Measurements from ENCODE around the gene RBM18.
A peak's percentile ranks its signal among the peaks of the same experiment; 100 is the strongest.

The RBM18 gene

GRCh38 chr9:122220673-122221182 is 43.9 kb downstream of the RBM18 start:
- DNase-seq: no peak

- DNase-seq: no peak
Observed at GRCh38 chr9:122219856-122220672, 44.6 kb downstream of the RBM18 start.

DNA sequence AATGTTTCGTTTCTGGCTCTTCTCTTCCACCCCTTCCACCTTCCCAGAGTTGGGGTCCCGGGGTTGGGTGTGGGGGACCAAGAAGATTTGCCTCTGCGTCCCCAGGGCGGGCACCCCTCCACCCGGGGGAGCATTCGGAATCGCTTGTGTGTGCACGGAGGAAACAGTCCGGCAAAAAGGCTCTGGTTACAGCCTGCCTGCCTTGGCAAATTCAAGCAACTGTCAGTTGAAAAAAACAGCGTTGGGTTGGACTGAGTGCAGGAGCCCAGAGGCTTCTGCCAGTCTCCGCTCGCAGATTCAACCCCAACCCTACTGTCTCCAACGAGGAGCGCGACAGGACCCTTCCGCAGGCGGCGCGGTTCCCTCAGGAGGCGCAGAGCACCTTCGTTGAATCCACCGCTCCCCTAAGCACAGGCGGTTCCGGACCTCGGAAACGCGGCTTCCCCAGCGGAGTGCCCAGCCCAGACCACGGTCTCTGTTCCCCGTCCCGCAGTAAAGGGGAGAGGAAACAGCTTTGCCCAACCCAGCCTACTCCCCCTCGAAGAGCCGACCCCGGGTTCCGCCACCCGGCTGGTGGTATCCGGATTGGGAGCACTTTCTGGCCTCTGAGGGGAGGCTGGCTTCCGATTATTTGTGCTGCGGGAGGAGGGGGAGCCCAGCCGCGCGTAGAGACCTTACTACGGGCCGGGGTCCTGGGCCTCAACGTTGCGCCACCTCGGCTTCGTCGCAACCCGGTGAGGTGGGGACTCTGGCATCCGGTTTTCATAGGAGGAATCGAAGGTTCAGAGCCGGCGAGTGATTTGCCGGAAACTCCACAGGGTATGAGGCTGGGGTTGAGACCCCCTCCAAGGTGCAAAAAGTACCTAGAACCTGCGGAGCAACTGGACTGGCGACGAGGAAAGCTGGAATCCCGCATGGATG is 45.4 kb downstream of the RBM18 start:
- no peak for DNase-seq

GRCh38 chr9:122218071-122218934 is 46.3 kb downstream of the RBM18 start:
- DNase-seq: no peak

DNA sequence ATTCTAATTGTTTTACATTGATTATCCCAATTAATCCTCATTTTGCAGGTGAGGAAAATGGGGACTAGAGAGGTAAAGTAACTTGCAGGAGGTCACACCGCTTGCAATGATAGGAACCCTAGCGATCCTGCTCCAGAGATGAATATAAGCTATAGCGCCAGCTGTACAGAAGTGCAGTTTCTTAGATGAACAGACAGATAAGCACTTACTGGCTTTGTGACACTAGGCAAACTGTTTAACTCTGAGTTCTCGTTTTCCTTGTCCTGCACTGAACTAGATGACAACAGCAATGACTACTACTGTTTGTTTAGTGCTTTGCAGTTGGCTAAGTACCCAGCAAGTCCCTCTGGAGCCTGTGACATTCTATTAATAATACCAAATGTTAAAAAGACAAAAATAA is 47.0 kb downstream of the RBM18 start:
- no peak for DNase-seq

- DNase-seq: no peak
Observed at GRCh38 chr9:122216798-122217418, 47.7 kb downstream of the RBM18 start.

DNA sequence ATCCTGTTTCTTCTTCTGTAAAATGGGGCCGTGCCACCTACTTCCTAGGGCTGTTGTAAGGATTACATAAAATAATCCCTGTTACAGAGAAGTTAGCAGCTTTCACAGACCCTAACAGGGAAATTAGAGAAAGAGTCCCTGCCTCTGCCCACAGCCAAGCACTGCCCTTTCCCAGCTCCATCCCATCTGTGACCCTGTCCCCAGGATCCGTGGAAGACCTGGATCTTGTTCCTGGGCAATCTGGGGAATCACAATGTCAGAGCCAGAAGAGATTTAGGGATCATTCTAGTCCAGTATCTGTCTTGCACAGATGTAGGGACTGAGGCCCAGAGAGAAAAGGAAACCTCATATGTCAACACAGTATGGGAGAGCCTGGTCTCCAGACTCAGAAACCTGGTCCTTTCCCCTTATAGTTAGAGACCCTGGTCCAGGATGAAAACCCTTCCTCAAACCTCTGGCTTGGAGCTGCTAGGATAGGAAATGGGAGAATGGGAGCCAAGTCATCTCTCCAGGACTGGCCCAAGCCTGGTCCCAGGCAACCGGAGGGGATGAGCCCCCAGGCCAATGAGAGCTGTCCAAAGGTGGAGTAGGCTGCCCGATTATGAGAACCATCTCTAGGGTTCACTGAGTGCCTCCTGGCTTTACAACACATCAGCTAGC is 48.4 kb downstream of the RBM18 start:
- DNase-seq: no peak

GRCh38 chr9:122215663-122216062 is 49.0 kb downstream of the RBM18 start:
- DNase-seq: no peak

DNA sequence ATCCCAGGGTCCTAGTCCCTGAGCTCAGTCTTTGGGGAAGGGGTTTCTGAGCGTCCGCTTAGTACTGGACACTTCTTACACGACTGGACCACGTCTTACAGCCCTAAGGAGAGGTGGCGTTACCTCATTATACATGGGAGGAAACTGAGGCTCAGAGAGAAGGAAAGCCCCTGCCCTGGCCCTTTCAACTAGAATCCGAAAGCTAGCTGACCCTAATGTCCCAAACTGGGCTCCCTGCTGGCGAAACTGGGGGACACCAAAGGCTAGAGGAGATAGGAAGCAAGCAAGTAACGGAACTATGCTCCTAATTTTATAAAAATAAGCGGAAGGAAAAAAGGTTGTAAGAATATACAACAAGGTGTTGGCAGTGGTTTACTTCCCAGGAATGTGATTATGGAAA is 50.1 kb downstream of the RBM18 start:
- DNase-seq: no peak

- DNase-seq: peak; percentile 37
Observed at GRCh38 chr9:122213589-122214413, 50.8 kb downstream of the RBM18 start.

DNA sequence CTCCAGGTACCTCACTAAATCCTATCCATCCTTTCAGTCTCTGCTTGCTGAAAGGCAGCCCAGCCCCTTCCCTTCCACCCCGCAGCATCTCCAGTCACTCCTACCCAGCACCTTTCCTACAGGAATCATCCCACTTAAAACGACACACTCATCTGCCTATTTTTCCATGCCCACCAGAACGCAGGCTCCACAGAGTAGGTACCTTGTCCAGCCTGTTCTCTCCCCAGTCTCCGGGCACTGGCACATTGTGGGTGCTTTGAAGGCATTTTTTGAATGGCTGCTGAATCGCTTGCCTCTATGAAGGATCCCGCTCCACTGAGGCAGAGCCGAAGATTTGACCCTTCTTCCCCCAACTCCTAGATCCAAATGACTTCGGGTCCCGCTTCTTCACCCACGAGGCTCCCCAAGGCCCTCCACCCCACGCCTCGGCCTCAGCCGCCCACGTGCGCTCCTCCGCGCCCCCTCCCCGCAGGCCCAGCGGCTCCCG is 51.5 kb downstream of the RBM18 start:
- DNase-seq: no peak

- no peak for DNase-seq
Observed at GRCh38 chr9:122212473-122213004, 52.1 kb downstream of the RBM18 start.

DNA sequence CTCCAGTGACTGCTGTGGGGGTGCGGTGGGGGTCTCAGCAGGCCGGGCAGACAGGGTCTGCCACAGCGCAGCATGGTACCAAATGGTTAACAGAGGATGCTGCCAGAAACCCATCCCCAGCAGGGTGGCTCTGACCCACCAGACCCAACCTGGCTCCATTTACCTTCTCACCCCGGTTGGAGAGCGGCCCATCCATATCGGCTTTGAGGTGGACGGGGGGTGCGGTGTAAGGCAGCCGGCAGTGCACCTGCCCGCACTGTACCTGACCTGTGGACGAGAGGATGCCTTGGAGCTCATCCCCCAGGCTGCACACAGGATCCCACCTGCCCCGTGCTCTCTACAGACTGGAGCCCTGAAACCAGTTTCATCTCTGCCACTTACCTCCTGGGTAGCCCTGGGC is 55.2 kb downstream of the RBM18 start:
- no peak for DNase-seq

- DNase-seq: no peak
Observed at GRCh38 chr9:122207096-122207495, 57.5 kb downstream of the RBM18 start.

GRCh38 chr9:122206118-122207046 is 58.3 kb downstream of the RBM18 start:
- DNase-seq: no peak

DNA sequence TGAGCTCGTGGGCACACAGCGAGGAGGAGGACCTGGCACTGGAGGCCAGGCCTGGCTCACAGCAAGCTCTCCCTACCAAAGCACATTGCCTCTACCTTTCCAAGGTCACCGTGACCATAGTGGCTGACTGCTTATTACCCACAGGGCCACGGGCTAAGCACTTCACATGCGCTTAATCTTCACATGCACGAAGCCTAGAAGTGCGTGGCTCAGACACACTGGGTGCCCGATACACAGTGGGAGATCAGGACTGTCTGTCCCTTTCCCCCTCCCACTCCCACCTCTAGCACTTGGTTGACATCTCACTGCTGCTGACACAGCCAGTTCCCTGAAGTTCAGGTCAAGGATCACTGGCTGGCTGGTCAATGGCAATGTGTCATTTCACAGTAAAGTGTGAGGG is 59.5 kb downstream of the RBM18 start:
- DNase-seq: no peak

GRCh38 chr9:122204491-122204890 is 60.1 kb downstream of the RBM18 start:
- DNase-seq: no peak

DNA sequence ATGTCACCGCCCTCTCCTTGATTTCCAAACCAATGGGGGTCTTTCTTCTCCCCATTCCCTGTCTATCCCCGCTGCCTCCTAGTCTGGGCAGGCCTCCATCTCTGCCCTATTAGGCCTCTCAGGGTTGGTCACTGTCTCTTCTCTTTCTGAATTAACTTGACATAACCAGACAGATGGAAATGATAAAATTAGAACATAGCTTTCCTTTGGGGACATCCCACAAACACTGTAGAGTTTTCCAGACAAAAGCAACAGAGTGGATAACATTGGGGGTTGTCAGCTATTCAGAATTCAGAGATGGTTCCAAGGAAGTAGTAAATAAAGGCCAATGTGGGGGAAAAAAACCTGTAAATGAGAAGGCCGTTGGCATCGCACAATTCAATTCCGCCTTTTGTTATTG is 60.6 kb downstream of the RBM18 start:
- no peak for DNase-seq

GRCh38 chr9:122202111-122202510 is 62.5 kb downstream of the RBM18 start:
- DNase-seq: no peak
